HFFc6 (cell line): ENCODE results near the gene PRKD2. TPM values are rescaled to one million over a fixed set of nuclear protein-coding genes. Genes with fewer than 3 reads are reported as not detected.

Experiments used
- DNase-seq: peaks from one replicate; pipeline ENCODE4 v3.0.0-alpha.2; 2018
- H3K27ac Mint-ChIP-seq: 2 replicates; pipeline ENCODE4 v1.8.0; 2020; ENCODE audit warnings: mild to moderate bottlenecking, mixed read lengths
- H3K27me3 Mint-ChIP-seq: 2 replicates; pipeline ENCODE4 v1.8.0; 2021; ENCODE audit warnings: mild to moderate bottlenecking, moderate library complexity, mixed read lengths; ENCODE audit not compliant: insufficient read depth
- H3K36me3 Mint-ChIP-seq: 2 replicates; pipeline ENCODE4 v1.8.0; 2021; ENCODE audit warnings: low read depth, mixed read lengths
- H3K4me1 Mint-ChIP-seq: 2 replicates; pipeline ENCODE4 v1.8.0; 2020; ENCODE audit warnings: low read depth, mixed read lengths
- H3K4me3 Mint-ChIP-seq: 2 replicates; pipeline ENCODE4 v1.8.0; 2020; ENCODE audit warnings: mild to moderate bottlenecking, moderate library complexity, mixed read lengths
- H3K9me3 Mint-ChIP-seq: 2 replicates; pipeline ENCODE4 v1.8.0; 2020; ENCODE audit warnings: mild to moderate bottlenecking, mixed read lengths
- total RNA-seq, 6 experiments: library from RNA; stranded (reverse); fragmentation: NEBNext Ultra II Directional; extraction: Animal tissue kit (Norgen Biotek cat#: 25700); gene quantifications; 2 replicates in 1 of 6; 3 replicates in 5 of 6; pipeline ENCODE4 v1.2.3, GENCODE V29; 2021
- TF ChIP-seq, protein P1 (sequence below): fragments of 200-600 bp; sonication (generic); IDR thresholded peaks from 2 replicates; pipeline ENCODE4 v1.5.0; 2021; ENCODE audit warnings: antibody characterized with exemption, mild to moderate bottlenecking

Gene PRKD2
- total RNA-seq, 6 experiments from 2014 or later = 35.3 to 42.2 (median 38.4) TPM

DNA sequence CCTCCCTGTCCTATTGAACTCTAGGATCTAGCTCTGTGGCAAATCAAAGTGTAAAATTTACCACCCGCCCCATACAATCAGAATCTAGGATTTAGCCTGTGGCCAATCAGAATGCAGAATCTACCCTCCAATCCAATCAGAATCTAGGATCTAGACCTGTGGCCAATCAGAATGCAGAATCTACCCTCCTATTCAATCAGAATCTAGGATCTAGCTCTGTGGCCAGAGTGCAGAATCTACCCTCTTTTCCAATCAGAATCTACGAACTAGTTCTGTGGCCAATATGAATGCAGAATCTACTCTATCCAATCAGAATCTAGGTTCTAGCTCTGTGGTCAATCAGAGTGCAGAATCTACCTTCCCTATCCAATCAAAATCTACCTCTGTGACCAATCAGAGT is 25.8 kb downstream of the PRKD2 start:
- no peaks in the 10 kb centered on the region; the same call in 1 of the 2 replicates for H3K27me3 Mint-ChIP-seq
- no peak overlapping the region for H3K4me3 Mint-ChIP-seq
- H3K9me3 Mint-ChIP-seq = no peaks in the 10 kb centered on the region
- peaks cover 37% of the 10 kb centered on the region for H3K36me3 Mint-ChIP-seq
- no peak for DNase-seq
- no peaks in the 10 kb centered on the region for H3K4me1 Mint-ChIP-seq
- no peak overlapping the region for H3K27ac Mint-ChIP-seq
- TF ChIP-seq, protein P1, sequence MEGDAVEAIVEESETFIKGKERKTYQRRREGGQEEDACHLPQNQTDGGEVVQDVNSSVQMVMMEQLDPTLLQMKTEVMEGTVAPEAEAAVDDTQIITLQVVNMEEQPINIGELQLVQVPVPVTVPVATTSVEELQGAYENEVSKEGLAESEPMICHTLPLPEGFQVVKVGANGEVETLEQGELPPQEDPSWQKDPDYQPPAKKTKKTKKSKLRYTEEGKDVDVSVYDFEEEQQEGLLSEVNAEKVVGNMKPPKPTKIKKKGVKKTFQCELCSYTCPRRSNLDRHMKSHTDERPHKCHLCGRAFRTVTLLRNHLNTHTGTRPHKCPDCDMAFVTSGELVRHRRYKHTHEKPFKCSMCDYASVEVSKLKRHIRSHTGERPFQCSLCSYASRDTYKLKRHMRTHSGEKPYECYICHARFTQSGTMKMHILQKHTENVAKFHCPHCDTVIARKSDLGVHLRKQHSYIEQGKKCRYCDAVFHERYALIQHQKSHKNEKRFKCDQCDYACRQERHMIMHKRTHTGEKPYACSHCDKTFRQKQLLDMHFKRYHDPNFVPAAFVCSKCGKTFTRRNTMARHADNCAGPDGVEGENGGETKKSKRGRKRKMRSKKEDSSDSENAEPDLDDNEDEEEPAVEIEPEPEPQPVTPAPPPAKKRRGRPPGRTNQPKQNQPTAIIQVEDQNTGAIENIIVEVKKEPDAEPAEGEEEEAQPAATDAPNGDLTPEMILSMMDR = no peak

- H3K4me1 Mint-ChIP-seq = no peaks in the 10 kb centered on the region
- H3K36me3 Mint-ChIP-seq = peaks cover 36% of the 10 kb centered on the region
- no peak overlapping the region for H3K27ac Mint-ChIP-seq
- H3K27me3 Mint-ChIP-seq = no peaks in the 10 kb centered on the region; the same call in 1 of the 2 replicates
- H3K9me3 Mint-ChIP-seq = no peaks in the 10 kb centered on the region
- DNase-seq = no peak
- TF ChIP-seq, protein P1 = no peak
- H3K4me3 Mint-ChIP-seq = no peak overlapping the region
These were observed 27.6 kb downstream of the PRKD2 start for GRCh38 chr19:46689358-46689757.

DNA sequence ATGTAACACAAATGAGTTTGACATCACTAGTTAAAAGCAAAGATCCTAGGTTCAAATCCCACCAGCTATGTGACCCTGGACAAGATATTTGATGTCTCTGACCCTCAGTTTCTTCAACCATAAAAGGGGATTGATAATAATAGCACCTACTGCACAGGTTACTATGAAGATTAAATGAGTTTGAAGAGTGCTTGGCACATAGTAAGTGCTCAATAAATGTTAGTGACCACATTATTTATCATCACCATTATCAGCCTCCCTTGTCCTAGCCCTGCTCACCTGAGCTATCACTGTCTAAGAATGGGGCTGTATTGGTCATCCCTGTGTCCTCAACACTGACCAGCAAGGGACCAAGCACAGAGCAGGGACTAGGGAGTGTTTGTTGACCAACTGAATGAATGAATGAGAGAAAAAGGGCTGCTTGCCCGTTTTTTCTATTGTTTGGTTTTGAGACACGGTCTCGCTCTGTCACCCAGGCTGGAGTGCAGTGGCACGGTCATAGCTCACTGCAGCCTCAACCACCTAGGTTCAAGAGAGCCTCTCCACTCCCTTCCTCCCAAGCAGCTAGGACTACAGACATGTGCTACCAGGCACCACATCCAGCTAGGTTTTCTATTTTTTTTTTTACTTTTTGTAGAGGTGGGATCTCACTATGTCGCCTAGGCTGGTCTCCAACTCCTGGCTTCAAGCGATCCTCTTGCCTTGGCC is 29.3 kb downstream of the PRKD2 start:
- DNase-seq = no peak
- TF ChIP-seq, protein P1 = no peak
- Mint-ChIP-seq H3K9me3 (no peaks in the 10 kb centered on the region), H3K4me1 (no peaks in the 10 kb centered on the region), H3K4me3 (no peak overlapping the region), H3K27me3 (no peaks in the 10 kb centered on the region; the same call in 1 of the 2 replicates), H3K27ac (no peak overlapping the region), H3K36me3 (peaks cover 33% of the 10 kb centered on the region)

DNA sequence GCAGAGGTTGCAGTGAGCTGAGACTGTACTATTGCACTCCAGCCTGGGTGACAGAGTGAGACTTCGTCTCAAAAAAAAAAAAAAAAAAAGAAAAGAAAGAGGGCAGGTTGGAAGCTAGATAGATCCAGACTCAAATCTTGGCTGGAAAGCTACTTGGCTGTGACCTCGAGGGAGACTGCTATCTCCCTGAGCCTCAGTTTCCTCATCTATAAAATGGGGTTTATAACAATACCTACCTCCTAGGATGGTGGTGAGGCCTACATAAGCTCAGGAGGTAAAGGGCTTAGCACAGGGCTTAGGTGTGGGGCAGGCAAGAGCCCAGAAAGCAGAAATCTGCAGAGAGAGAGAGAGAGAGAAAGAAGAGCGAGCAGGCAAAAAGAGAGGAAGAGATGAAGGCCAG is 31.7 kb downstream of the PRKD2 start:
- Mint-ChIP-seq H3K9me3 (no peaks in the 10 kb centered on the region), H3K36me3 (peaks cover 9% of the 10 kb centered on the region)

GRCh38 chr19:46678110-46678732 is 38.7 kb downstream of the PRKD2 start:
- Mint-ChIP-seq H3K4me1 (no peaks in the 10 kb centered on the region), H3K9me3 (no peaks in the 10 kb centered on the region), H3K36me3 (peaks cover 25% of the 10 kb centered on the region), H3K27me3 (no peaks in the 10 kb centered on the region; the same call in none of the 2 replicates), H3K4me3 (no peak overlapping the region), H3K27ac (no peak overlapping the region)
- no peak for DNase-seq
- TF ChIP-seq, protein P1 = no peak

More for the DNA sequence above, 31.7 kb downstream of the PRKD2 start:
- Mint-ChIP-seq H3K4me1 (no peaks in the 10 kb centered on the region), H3K27ac (no peak overlapping the region), H3K4me3 (no peak overlapping the region), H3K27me3 (no peaks in the 10 kb centered on the region; the same call in none of the 2 replicates)
- no peak for DNase-seq
- TF ChIP-seq, protein P1 = no peak
